Activated naive CD4-positive, alpha-beta T cell treated with anti-CD3 and anti-CD28 coated beads, Interleukin-2, amount 50 U/mL, for 24 hours (primary cell): ENCODE data around the gene MAP4K3.

Experiments
- H3K27ac Mint-ChIP-seq: one replicate; pipeline ENCODE4 v1.8.0; 2021; ENCODE audit warnings: mild to moderate bottlenecking, mixed read lengths
- H3K27me3 Mint-ChIP-seq: one replicate; pipeline ENCODE4 v1.8.0; 2021; ENCODE audit warnings: mixed read lengths
- H3K36me3 Mint-ChIP-seq: one replicate; pipeline ENCODE4 v1.8.0; 2021; ENCODE audit warnings: mixed read lengths
- H3K4me1 Mint-ChIP-seq: one replicate; pipeline ENCODE4 v1.8.0; 2021; ENCODE audit warnings: mixed read lengths
- H3K4me3 Mint-ChIP-seq: one replicate; pipeline ENCODE4 v1.8.0; 2021; ENCODE audit warnings: mild to moderate bottlenecking, mixed read lengths
- H3K9me3 Mint-ChIP-seq: one replicate; pipeline ENCODE4 v1.8.0; 2021; ENCODE audit warnings: mixed read lengths

MAP4K3 gene

GRCh38 chr2:39436592-39437521 is at the start of gene MAP4K3:
Gene MAP4K3 (minus strand): TSS chr2:39437285. CDS start chr2:39436987, 298 bp downstream.
- H3K4me1 Mint-ChIP-seq: peaks cover 63% of the 10 kb centered on the region
- H3K36me3 Mint-ChIP-seq: no peaks in the 10 kb centered on the region
- no peaks in the 10 kb centered on the region for H3K27me3 Mint-ChIP-seq
- peak within 1 kb of the TSS; percentile 97 for H3K4me3 Mint-ChIP-seq
- H3K9me3 Mint-ChIP-seq: no peaks in the 10 kb centered on the region
- peak within 1 kb of the TSS; percentile 88 for H3K27ac Mint-ChIP-seq

GRCh38 chr2:39486071-39486470 is 49.0 kb upstream of the MAP4K3 start:
- no peaks in the 10 kb centered on the region for H3K4me1 Mint-ChIP-seq
- H3K27ac Mint-ChIP-seq: no peak overlapping the region
- H3K36me3 Mint-ChIP-seq: peaks cover 2% of the 10 kb centered on the region
- H3K4me3 Mint-ChIP-seq: no peak overlapping the region
- H3K9me3 Mint-ChIP-seq: no peaks in the 10 kb centered on the region
- peaks cover 2% of the 10 kb centered on the region for H3K27me3 Mint-ChIP-seq

- Mint-ChIP-seq H3K4me1 (no peaks in the 10 kb centered on the region), H3K27ac (no peak overlapping the region), H3K9me3 (no peaks in the 10 kb centered on the region), H3K27me3 (peaks cover 2% of the 10 kb centered on the region), H3K4me3 (no peak overlapping the region), H3K36me3 (no peaks in the 10 kb centered on the region)
These were observed 47.8 kb upstream of the MAP4K3 start for GRCh38 chr2:39484620-39485495.

GRCh38 chr2:39484206-39484605 is 47.1 kb upstream of the MAP4K3 start:
- Mint-ChIP-seq H3K27me3 (peaks cover 2% of the 10 kb centered on the region), H3K9me3 (no peaks in the 10 kb centered on the region), H3K4me1 (no peaks in the 10 kb centered on the region), H3K4me3 (no peak overlapping the region), H3K27ac (no peak overlapping the region), H3K36me3 (no peaks in the 10 kb centered on the region)

GRCh38 chr2:39483534-39483933 is 46.4 kb upstream of the MAP4K3 start:
- peaks cover 2% of the 10 kb centered on the region for H3K36me3 Mint-ChIP-seq
- H3K4me1 Mint-ChIP-seq: no peaks in the 10 kb centered on the region
- peak overlapping the region; percentile 31 for H3K27ac Mint-ChIP-seq
- H3K4me3 Mint-ChIP-seq: no peak overlapping the region
- peaks cover 1% of the 10 kb centered on the region for H3K27me3 Mint-ChIP-seq
- H3K9me3 Mint-ChIP-seq: no peaks in the 10 kb centered on the region

- H3K36me3 Mint-ChIP-seq: peaks cover 11% of the 10 kb centered on the region
- no peak overlapping the region for H3K4me3 Mint-ChIP-seq
- H3K27ac Mint-ChIP-seq: no peak overlapping the region
- H3K27me3 Mint-ChIP-seq: no peaks in the 10 kb centered on the region
- H3K4me1 Mint-ChIP-seq: no peaks in the 10 kb centered on the region
- H3K9me3 Mint-ChIP-seq: peaks cover 10% of the 10 kb centered on the region
These were observed 44.5 kb upstream of the MAP4K3 start for GRCh38 chr2:39481611-39482010.

- no peaks in the 10 kb centered on the region for H3K27me3 Mint-ChIP-seq
- H3K9me3 Mint-ChIP-seq: peaks cover 14% of the 10 kb centered on the region
- no peak overlapping the region for H3K27ac Mint-ChIP-seq
- H3K36me3 Mint-ChIP-seq: peaks cover 23% of the 10 kb centered on the region
- H3K4me3 Mint-ChIP-seq: no peak overlapping the region
- H3K4me1 Mint-ChIP-seq: no peaks in the 10 kb centered on the region
These were observed 42.6 kb upstream of the MAP4K3 start for GRCh38 chr2:39479696-39480095.

- Mint-ChIP-seq H3K27me3 (no peaks in the 10 kb centered on the region), H3K9me3 (peaks cover 14% of the 10 kb centered on the region), H3K36me3 (peaks cover 23% of the 10 kb centered on the region), H3K4me3 (no peak overlapping the region), H3K27ac (no peak overlapping the region), H3K4me1 (no peaks in the 10 kb centered on the region)
These were observed 42.1 kb upstream of the MAP4K3 start for GRCh38 chr2:39479053-39479670.

- no peak overlapping the region for H3K4me3 Mint-ChIP-seq
- H3K27me3 Mint-ChIP-seq: no peaks in the 10 kb centered on the region
- H3K9me3 Mint-ChIP-seq: peaks cover 14% of the 10 kb centered on the region
- H3K27ac Mint-ChIP-seq: no peak overlapping the region
- no peaks in the 10 kb centered on the region for H3K4me1 Mint-ChIP-seq
- peaks cover 23% of the 10 kb centered on the region for H3K36me3 Mint-ChIP-seq
These were observed 39.4 kb upstream of the MAP4K3 start for GRCh38 chr2:39476524-39476923.

- H3K9me3 Mint-ChIP-seq: peaks cover 14% of the 10 kb centered on the region
- no peak overlapping the region for H3K27ac Mint-ChIP-seq
- no peak overlapping the region for H3K4me3 Mint-ChIP-seq
- peaks cover 23% of the 10 kb centered on the region for H3K36me3 Mint-ChIP-seq
- H3K27me3 Mint-ChIP-seq: no peaks in the 10 kb centered on the region
- H3K4me1 Mint-ChIP-seq: no peaks in the 10 kb centered on the region
These were observed 37.9 kb upstream of the MAP4K3 start for GRCh38 chr2:39475006-39475405.

- Mint-ChIP-seq H3K4me3 (no peak overlapping the region), H3K4me1 (peaks cover 23% of the 10 kb centered on the region), H3K27me3 (no peaks in the 10 kb centered on the region), H3K27ac (no peak overlapping the region), H3K9me3 (no peaks in the 10 kb centered on the region), H3K36me3 (peaks cover 4% of the 10 kb centered on the region)
These were observed 33.5 kb upstream of the MAP4K3 start for GRCh38 chr2:39470580-39470979.

GRCh38 chr2:39469807-39470206 is 32.7 kb upstream of the MAP4K3 start:
- peaks cover 23% of the 10 kb centered on the region for H3K4me1 Mint-ChIP-seq
- no peaks in the 10 kb centered on the region for H3K9me3 Mint-ChIP-seq
- H3K27ac Mint-ChIP-seq: no peak overlapping the region
- no peaks in the 10 kb centered on the region for H3K27me3 Mint-ChIP-seq
- no peaks in the 10 kb centered on the region for H3K36me3 Mint-ChIP-seq
- no peak overlapping the region for H3K4me3 Mint-ChIP-seq

- no peaks in the 10 kb centered on the region for H3K27me3 Mint-ChIP-seq
- peak overlapping the region; percentile 64 for H3K27ac Mint-ChIP-seq
- no peaks in the 10 kb centered on the region for H3K36me3 Mint-ChIP-seq
- no peak overlapping the region for H3K4me3 Mint-ChIP-seq
- peaks cover 23% of the 10 kb centered on the region for H3K4me1 Mint-ChIP-seq
- no peaks in the 10 kb centered on the region for H3K9me3 Mint-ChIP-seq
These were observed 31.7 kb upstream of the MAP4K3 start for GRCh38 chr2:39468579-39469451.

- Mint-ChIP-seq H3K4me1 (peaks cover 23% of the 10 kb centered on the region), H3K36me3 (no peaks in the 10 kb centered on the region), H3K27ac (no peak overlapping the region), H3K9me3 (no peaks in the 10 kb centered on the region), H3K27me3 (no peaks in the 10 kb centered on the region), H3K4me3 (no peak overlapping the region)
These were observed 29.2 kb upstream of the MAP4K3 start for GRCh38 chr2:39466311-39466710.

GRCh38 chr2:39464864-39465263 is 27.8 kb upstream of the MAP4K3 start:
- Mint-ChIP-seq H3K27ac (no peak overlapping the region), H3K4me3 (no peak overlapping the region), H3K27me3 (no peaks in the 10 kb centered on the region), H3K9me3 (no peaks in the 10 kb centered on the region), H3K36me3 (peaks cover 2% of the 10 kb centered on the region), H3K4me1 (peaks cover 23% of the 10 kb centered on the region)
